SKM-1 (cell line): ENCODE measurements around the gene MT2A.
"Not testable (repeated sequence)": the region's sequence is repeated elsewhere in the genome, so short reads cannot be mapped to it uniquely, and the experiment has no call there.

Experiments used
- DNase-seq: peaks from one replicate; lab custom pipeline; 2025; ENCODE audit not compliant: unreplicated experiment; lab: John Stamatoyannopoulos, UW

Gene MT2A

DNA sequence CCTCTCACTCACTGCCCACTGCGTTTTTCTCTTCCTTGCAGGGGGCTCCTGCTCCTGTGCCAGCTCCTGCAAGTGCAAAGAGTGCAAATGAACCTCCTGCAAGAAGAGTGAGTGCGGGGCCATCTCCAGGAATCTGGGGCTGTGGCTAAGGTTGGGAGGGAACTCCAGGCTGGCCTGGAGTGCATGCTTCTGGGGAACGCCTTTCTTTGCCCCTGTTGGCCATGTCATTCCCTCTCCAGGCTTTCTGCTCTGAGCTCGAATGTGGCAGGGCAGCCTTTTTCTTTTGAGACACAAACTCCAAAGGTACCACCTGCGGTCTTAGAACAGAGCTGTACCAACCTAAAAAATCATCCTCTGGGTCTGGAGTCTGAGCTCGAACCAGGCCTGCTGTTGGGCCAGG, 9.8 kb downstream of the MT2A start:
- DNase-seq, result no peak

DNA sequence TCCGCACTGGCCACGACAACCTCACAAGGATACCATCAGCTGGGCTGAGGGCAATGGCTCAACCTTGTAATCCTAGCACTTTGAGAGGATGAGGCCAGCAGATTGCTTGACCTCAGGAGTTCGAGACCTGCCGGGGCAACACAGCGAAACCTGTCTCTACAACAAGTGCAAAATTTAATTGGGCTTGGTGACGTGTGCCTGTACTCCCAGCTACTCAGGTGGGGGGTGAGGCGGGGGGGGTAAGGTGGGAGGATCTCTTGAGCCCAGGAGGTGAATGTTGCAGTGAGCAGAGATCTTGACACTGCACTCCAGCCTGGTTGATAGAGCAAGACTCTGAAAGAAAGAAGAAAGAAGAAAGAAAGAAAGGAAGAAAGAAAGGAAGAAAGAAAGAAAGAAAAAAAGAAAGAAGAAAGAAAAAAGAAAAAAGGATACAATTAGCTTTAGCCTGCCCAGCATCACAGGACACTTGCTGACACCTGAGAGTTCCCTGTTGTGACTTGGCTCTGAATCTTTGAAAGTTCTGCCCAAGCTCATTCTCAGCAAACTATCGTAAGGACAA, 12.0 kb downstream of the MT2A start:
- no peak for DNase-seq

DNA sequence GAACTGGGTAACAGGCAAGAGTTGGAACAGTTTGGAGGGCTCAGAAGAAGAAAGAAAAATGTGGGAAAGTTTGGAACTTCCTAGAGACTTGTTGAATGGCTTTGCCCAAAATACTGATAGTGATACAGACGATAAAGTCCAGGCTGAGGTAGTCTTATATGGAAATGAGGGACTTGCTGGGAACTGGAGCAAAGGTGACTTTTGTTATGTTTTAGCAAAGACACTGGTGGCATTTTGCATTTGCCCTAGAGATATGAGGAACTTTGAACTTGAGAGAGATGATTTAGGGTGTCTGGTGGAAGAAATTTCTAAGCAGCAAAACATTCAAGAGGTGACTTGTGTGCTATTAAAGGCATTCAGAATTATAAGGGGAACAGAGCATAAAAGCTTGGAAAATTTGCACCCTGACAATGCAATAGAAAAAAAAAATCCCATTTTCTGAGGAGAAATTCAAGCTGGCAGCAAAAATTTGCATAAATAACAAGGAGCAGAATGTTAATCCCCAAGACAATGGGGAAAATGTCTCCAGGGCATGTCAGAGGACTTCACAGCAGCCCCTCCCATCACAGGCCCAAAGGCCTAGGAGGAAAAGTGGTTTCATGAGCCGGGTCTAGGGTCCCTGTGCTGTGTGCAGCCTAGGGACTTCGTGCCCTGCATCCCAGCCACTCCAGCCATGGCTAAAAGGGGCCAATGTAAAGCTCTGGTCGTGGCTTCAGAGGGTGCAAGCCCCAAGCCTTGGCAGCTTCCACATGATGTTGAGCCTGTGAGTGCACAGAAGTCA, 13.5 kb downstream of the MT2A start:
- not testable (repeated sequence) for DNase-seq

DNA sequence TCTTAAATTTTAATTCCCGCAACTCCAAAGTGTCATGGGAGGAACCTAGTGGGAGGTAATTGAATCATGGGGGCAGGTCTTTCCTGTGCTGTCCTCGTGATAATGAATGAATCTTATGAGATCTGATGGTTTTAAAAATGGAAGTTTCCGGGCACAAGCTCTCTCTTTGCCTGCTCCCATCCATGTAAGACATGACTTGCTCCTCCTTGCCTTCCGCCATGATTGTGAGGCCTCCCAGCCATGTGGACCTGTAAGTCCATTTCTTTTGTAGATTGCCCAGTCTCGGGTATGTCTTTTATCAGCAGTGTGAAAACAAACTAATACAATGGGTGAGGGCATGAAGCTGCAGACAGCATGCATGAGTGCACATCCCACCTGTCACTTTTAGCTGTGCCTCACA, 14.8 kb downstream of the MT2A start:
- not testable (repeated sequence) for DNase-seq

DNA sequence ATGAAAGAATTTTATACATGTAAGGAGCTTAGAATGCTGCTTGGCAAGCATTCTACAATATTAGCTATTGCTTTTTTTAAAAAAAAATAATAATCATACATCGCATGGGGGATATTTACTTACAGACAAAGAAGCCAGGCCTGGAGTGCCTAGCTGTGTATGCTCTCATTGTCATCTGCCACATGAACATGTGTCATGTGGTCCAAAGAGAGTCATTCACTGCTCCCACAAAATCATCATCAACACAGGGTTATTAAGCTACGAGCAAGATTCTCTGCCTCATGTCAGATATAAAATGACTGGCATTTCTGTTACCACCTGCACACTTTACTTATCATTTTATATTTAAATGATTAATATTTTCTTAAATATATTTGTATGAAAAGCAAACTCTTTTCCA, 15.3 kb downstream of the MT2A start:
- DNase-seq, result no peak

DNA sequence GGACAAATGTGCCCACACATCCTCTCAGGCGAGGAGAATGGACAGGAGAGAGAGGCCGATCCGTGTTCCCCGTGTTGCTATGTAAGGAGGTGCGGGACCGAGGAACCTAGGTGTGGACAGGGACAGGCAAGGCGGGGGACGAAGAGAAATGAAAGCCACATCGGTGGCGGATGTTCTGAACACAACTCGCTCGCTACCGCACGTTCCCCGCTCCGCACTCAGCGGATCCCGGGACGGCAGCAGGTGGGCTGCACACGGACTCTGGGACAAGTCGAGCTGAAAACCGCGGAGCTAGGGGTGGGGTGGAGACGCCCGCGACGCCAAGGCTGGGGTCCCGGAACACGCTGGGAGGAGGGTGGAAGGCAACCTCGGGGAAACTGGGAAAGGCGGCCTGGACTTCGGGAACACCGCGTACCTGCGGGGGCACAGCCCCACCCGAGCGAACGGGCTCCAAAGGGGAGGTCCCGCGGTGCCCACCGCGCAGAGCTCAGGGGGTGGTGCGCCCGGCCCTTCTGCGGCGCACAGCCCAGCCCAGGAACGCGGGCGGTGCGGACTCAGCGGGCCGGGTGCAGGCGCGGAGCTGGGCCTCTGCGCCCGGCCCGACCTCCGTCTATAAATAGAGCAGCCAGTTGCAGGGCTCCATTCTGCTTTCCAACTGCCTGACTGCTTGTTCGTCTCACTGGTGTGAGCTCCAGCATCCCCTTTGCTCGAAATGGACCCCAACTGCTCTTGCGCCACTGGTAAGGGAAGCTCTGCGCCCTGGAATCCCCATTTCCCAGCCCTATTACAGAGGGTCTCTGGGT, 17.0 kb downstream of the MT2A start, which contains the start of gene MT1E:
Gene MT1E, plus strand, starts transcription at position 642 of the 803 bp plus-strand sequence. Its CDS starts 71 bp downstream, at position 713.
- peak; percentile 25 for DNase-seq

DNA sequence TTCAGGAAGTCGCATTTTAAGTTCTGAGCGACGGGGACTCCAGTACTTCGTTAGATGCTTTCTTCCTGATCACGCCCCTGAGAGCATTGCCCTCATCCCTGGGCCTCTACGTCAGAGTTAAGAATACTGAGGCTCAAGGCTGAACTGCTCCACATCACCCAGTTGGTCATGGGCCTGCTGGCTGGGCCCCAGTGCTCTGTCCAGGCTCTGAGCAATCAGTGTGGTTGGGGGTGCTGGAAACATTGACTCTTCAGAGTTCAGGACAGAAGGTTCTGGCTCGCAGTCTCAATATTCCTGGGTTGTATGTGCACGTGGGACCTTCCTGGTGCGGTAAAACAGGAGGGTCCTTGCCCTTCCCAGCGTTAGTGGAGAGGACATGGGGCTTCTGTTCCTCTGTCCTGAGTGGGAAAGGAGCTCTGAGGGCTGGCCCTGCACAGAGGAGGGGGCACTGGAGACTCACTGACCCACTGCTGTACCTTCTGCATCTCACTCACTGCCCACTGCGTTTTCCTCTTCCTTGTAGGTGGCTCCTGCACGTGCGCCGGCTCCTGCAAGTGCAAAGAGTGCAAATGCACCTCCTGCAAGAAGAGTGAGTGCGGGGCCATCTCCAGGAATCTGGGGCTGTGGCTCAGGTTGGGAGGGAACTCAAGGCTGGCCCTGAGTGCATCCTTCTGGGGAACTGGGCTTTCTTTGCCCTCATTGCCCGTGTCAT, 17.7 kb downstream of the MT2A start:
- no peak for DNase-seq

DNA sequence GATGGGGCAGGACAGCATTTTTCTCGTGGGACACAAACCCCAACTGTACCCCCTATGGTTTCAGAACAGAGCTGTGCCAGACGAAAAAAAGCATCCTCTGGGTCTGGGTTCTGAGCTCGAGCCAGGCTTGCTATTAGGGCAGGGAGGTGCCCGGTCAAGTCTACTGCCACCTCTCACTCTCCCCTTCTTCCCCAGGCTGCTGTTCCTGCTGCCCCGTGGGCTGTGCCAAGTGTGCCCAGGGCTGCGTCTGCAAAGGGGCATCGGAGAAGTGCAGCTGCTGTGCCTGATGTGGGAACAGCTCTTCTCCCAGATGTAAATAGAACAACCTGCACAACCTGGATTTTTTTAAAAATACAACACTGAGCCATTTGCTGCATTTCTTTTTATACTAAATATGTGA, 18.3 kb downstream of the MT2A start:
- no peak for DNase-seq

DNA sequence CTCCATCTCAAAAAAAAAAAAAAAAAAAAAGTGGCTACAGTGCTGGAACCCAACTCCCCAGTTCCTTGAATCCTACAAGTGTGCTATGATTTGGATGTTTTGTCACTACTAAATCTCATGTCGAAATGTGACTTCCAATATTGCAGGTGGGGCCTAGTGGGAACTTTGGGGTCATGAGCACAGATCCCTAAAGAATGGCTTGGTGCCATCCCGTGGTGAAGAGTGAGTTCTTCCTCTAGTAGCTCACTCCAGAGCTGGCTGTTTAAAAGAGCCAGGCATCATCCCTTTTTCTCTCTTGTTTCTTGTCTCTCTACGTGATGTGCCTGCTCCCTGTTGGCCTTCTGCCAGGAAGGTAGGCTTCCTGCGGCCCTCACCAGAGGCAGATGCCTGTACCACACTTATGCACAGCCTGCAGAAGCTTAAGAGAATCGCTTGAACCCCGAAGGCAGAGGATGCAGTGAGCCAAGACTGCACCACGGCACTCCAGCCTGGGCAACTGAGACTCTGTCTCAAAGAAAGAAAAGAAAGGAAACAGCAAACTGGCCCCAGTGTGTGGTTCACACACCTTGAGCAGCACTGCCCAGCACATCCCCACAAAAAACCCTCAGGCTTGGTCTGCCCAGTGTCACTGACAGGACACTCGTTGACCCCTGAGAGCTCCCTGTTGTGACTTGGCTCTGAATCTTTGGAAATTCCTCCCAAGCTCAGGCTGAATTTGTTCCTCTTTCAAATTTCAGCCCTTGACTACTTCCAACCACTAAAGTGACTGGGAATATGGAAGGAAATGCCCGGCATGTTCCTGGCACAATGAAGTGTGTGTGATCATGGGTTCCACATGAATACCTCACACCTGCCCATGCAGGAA, 20.3 kb downstream of the MT2A start:
- DNase-seq, result no peak

DNA sequence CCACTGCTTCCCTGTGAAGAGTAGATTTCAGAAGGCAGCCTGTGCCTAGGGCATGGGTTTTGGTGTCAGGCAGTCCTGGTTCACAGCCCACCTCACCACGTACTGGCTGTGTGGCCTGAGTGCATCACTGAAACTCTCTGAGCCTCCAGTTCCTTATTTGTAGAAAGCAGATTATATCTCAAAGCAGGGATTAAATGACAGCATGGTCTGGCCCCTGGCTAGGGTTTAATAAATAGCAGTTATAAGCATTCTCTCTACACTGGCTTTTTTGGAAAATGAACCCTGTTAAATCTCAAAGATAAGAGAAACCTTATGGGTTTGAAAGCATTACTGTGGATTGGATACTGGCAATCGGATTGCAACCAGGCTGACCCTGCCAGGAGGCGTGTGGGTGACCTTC, 21.1 kb downstream of the MT2A start:
- DNase-seq, result no peak

DNA sequence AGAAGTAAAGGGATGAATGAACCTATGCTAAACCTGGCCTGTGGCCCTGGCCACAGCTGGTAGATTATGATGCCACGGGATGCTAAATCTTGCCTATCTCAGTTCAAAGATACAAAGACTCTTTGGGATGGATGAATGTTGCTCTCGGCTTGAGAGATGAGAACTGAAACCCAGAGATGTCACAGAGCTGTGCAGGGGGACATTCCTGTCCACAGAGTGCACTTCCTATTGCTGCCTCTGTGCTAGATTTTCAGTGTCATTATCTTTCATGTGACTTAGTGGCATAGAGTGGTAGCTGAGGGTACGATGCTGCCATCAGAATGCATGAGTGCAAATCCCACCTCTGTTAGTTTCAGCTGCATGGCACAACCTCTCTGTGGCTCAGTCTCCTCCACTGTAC, 21.8 kb downstream of the MT2A start:
- no peak for DNase-seq

DNA sequence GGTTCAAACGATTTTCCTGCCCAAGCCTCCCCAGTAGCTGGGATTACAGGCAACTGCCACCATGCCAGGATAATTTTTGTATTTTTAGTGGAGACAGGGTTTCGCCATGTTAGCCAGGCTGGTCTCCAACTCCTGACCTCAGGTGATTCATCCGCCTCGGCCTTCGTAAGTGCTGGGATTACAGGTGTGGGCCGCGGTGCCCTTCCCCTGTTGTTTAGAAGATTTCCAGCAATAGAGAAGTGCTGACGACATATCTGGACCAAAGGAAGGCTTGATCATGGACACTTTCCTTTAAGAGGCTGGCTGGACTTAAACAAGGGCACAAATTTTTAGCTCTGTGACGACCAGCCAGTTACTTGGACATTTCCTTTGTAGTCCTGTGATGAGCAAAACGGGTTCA, 22.8 kb downstream of the MT2A start:
- DNase-seq, result no peak

DNA sequence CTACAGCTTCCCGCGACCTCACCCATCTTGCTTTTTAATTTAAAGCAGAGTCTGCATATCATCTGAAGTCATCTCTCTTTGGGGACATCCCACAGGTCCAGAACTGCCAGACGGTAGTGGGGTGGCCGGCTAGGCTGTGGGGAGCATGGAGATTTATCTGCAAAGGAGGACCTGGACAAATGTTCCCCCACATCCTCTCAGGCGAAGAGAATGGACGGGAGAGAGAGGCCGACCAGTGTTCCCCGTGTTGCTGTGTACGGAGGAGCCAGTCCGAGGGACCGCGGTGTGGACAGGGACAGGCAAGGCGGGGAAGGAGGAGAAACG, 23.4 kb downstream of the MT2A start:
- no peak for DNase-seq

DNA sequence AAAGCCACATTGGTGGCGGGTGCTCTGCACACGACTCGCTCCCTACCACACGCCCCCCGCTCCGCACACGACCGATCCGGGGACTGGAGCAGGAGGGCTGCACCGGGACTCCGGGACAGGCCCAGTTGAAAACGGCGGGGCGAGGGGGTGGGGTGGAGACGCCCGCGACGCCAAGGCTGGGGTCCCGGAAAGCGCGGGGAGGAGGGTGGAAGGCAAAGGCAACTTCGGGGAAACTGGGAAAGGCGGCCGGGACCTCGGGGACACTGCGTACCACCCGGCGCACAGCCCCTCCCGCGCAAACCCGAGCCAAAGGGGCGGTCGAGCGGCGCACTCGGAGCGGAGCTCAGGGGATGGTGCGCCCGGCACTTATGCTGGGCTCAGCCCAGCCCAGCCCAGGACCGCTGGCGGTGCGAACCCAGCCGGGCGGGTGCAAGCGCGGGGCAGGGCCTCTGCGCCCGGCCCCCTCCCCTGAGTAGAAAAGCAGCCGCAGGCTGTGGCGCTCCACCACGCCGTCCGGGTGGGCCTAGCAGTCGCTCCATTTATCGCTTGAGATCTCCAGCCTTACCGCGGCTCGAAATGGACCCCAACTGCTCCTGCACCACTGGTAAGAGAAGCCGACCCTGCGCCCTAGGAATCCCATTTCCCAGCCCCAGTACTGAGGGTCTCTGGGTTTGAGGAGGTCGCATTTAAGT, 23.9 kb downstream of the MT2A start, which contains the start of gene MT1M:
Gene MT1M, plus strand, starts transcription at position 504 of the 692 bp plus-strand sequence. Its CDS starts 73 bp downstream, at position 577.
- no peak for DNase-seq

DNA sequence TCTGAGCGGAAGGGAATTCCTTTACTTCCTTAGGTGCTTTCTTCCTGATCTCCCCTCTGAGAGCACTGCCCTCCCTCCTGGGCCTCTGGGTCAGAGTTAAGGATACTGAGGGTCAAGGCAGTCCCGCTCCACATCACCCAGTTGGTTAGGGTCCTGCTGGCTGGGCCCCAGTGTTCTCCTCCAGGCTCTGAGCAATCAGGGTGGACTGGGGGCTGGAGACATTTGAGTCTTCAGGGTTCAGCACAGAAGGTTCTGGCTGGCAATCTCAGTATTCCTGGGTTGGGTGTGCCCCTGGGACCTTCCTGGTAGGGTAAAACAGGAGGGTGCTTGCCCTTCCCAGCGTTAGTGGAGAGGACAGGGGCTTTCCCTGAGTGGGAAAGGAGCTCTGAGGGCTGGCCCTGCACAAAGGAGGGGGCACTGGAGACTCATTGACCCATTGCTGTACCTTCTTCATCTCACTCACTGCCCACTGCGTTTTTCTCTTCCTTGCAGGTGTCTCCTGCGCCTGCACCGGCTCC, 24.5 kb downstream of the MT2A start:
- DNase-seq, result no peak

DNA sequence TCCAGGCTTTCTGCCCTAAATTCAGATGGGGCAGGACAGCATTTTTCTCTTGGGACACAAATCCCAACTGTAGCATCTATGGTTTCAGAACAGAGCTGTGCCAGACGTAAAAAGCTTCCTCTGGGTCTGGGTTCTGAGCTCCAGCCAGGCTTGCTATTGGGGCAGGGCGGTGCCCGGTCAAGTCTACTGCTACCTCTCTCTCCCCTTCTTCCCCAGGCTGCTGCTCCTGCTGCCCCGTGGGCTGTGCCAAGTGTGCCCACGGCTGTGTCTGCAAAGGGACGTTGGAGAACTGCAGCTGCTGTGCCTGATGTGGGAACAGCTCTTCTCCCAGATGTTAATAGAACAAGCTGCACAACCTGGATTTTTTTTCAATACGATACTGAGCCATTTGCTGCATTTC, 25.2 kb downstream of the MT2A start:
- no peak for DNase-seq

DNA sequence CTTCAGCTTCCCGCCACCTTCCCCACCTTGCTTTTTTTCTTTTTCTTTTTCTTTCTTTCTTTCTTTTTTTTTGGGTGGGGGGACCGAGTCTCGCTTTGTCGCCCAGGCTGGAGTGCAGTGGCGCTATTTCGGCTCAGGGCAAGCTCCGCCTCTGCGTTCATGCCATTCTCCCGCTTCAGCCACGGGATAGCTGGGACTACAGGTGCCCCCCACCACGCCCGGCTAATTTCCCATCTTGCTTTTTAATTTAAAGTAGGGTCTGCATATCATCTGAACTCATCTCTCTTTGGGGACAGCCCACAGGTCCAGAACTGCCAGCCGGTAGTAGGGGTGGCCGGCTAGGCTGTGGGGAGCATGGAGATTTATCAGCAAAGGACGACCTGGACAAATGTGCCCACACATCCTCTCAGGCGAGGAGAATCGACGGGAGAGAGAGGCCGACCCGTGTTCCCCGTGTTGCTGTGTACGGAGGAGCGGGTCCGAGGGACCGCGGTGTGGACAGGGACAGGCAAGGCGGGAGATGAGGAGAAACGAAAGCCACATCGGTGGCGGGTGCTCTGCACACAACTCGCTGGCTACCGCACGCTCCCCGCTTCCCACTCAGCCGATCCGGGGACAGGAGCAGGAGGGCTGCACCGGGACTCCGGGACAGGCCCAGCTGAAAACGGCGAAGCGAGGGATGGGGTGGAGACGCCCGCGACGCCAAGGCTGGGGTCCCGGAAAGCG, 26.5 kb downstream of the MT2A start:
- DNase-seq, result no peak

DNA sequence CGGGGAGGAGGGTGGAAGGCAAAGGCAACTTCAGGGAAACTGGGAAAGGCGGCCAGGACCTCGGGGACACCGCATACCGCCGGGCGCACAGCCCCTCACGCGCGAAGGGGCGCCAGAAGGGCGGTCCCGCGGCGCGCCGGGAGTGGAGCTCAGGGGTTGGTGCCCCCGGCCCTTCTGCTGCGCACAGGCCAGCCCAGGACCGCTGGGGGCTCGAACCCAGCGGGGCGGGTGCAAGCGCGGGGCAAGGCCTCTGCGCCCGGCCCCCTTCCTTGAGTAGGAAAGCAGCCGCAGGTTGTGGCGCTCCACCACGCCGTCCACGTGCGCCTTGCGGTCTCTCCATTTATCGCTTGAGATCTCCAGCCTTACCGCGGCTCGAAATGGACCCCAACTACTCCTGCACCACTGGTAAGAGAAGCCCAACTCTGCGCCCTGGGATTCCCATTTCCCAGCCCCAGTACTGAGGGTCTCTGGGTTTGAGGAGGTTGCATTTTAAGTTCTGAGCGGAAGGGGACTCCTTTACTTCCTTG, 27.1 kb downstream of the MT2A start:
- DNase-seq, result no peak
